Right ventricle myocardium inferior (tissue), 1 donor: ENCODE measurements around the gene MSL1. TPM values are rescaled to one million over a fixed set of nuclear protein-coding genes. Genes with fewer than 3 reads are reported as not detected.

Experiments
- ATAC-seq: fragments of 200-7000 bp; cut with Tn5 transposase; one replicate; pipeline ENCODE4 v1.9.1; 2020; ENCODE audit warnings: mild to moderate bottlenecking, moderate library complexity
- DNase-seq: peaks from one replicate; pipeline ENCODE4 v3.0.0; 2021; ENCODE audit errors: missing footprints
- intact Hi-C: fragments of 100-400 bp; cut with DNase I; formaldehyde crosslinking; loops from one replicate; pipeline ENCODE4 v1.11.0; 2022
- microRNA-seq: library from miRNA; unstranded; fragments of <30 nt; microRNA quantifications from one replicate; pipeline ENCODE4 v1.2.0, GENCODE V29; 2020
- total RNA-seq: library from RNA; stranded (reverse); fragmentation: NEBNext Ultra II Directional; extraction: Animal tissue kit (Norgen Biotek cat#: 25700); gene quantifications from one replicate; pipeline ENCODE4 v1.2.1, GENCODE V29; 2021
- donor health status: DM: no; HTN: yes; CAD: no; lungs with severe emphysema.

Gene MSL1
- total RNA-seq, 1 donor from 2014 or later = 51.4 TPM

- no peak for ATAC-seq
- intact Hi-C loops = no loop called here
- no peak for DNase-seq
These were observed 58.9 kb downstream of the MSL1 start for GRCh38 chr17:40180694-40181093.

GRCh38 chr17:40181205-40181604, 59.4 kb downstream of the MSL1 start:
- intact Hi-C loops = no loop called here
- ATAC-seq (no peak), DNase-seq (no peak)

- DNase-seq (no peak), ATAC-seq (no peak)
- intact Hi-C loops = no loop called here
These were observed 60.8 kb downstream of the MSL1 start for GRCh38 chr17:40182606-40183005.

Small RNA genes within 50 kb of the gene (microRNA-seq; reads per million reads assigned to microRNA genes)
- gene MIR6866 = 1.1 reads per million

Other genes starting within 250 kb of the MSL1 start
- 2.1 TPM for gene GSDMB, start 203.3 kb upstream of the MSL1 start, total RNA-seq
- gene ORMDL3, start 194.4 kb upstream of the MSL1 start, total RNA-seq = 34.7 TPM
- not detected for gene LRRC3C, start 194.2 kb upstream of the MSL1 start, total RNA-seq
- gene GSDMA, start 159.0 kb upstream of the MSL1 start, total RNA-seq = 1.4 TPM
- 86.9 TPM for gene PSMD3, start 141.2 kb upstream of the MSL1 start, total RNA-seq
- gene CSF3, start 106.5 kb upstream of the MSL1 start, total RNA-seq = not detected
- 53.9 TPM for gene MED24, start 67.6 kb upstream of the MSL1 start, total RNA-seq
- 88.3 TPM for gene THRA, start 59.0 kb upstream of the MSL1 start, total RNA-seq
- 24.9 TPM for gene NR1D1, start 21.4 kb upstream of the MSL1 start, total RNA-seq
- 49.1 TPM for gene CASC3, start 18.6 kb downstream of the MSL1 start, total RNA-seq
- 2.1 TPM for gene RAPGEFL1, start 55.5 kb downstream of the MSL1 start, total RNA-seq
- 12.3 TPM for gene WIPF2, start 97.3 kb downstream of the MSL1 start, total RNA-seq
- 1.9 TPM for gene CDC6, start 165.9 kb downstream of the MSL1 start, total RNA-seq
- gene RARA, start 187.2 kb downstream of the MSL1 start, total RNA-seq = 17.9 TPM
- 0.92 TPM for gene GJD3, start 242.8 kb downstream of the MSL1 start, total RNA-seq